ENCODE measurements around the gene PIGT. TPM values are rescaled to one million over a fixed set of nuclear protein-coding genes. Genes with fewer than 3 reads are reported as not detected.

The PIGT gene
- total RNA-seq, 4 donors from 2014 or later, result 44.6 to 77.8 (median 51.8) TPM

GRCh38 chr20:45450097-45450818, 34.3 kb downstream of the PIGT start:
- H3K36me3 ChIP-seq, result no peaks in the 10 kb centered on the region
- H3K9me3 ChIP-seq, result no peaks in the 10 kb centered on the region
- no peaks in the 10 kb centered on the region for H3K27me3 ChIP-seq
- no peak overlapping the region for H3K27ac ChIP-seq
- TF ChIP-seq EP300 (IDR thresholded peaks at IDR 0.05) (no peak), POLR2A (IDR thresholded peaks at IDR 0.05) (no peak), CTCF (IDR thresholded peaks at IDR 0.05) (peak; percentile 18 to 30), POLR2AphosphoS5 (IDR thresholded peaks at IDR 0.05) (no peak)
- WGBS, result 69% methylated on average over 4 of the region's 5 CpGs
- no peak for DNase-seq (ENCODE audit: low spot score in 2 of 2)
- H3K4me3 ChIP-seq, result no peak overlapping the region
- no peaks in the 10 kb centered on the region for H3K4me1 ChIP-seq

- H3K36me3 ChIP-seq, result no peaks in the 10 kb centered on the region
- no peak overlapping the region for H3K4me3 ChIP-seq
- H3K27ac ChIP-seq, result no peak overlapping the region
- TF ChIP-seq CTCF (IDR thresholded peaks at IDR 0.05), result no peak
- no peak for TF ChIP-seq POLR2A (IDR thresholded peaks at IDR 0.05)
- no peak for TF ChIP-seq EP300 (IDR thresholded peaks at IDR 0.05)
- TF ChIP-seq POLR2AphosphoS5 (IDR thresholded peaks at IDR 0.05), result no peak
- DNase-seq (ENCODE audit: low spot score in 2 of 2), result no peak
- H3K9me3 ChIP-seq, result no peaks in the 10 kb centered on the region
- WGBS, result 86% methylated on average over 4 of the region's 4 CpGs
- no peaks in the 10 kb centered on the region for H3K27me3 ChIP-seq
- no peaks in the 10 kb centered on the region for H3K4me1 ChIP-seq
Measured at GRCh38 chr20:45452238-45452637, 36.3 kb downstream of the PIGT start.

DNA sequence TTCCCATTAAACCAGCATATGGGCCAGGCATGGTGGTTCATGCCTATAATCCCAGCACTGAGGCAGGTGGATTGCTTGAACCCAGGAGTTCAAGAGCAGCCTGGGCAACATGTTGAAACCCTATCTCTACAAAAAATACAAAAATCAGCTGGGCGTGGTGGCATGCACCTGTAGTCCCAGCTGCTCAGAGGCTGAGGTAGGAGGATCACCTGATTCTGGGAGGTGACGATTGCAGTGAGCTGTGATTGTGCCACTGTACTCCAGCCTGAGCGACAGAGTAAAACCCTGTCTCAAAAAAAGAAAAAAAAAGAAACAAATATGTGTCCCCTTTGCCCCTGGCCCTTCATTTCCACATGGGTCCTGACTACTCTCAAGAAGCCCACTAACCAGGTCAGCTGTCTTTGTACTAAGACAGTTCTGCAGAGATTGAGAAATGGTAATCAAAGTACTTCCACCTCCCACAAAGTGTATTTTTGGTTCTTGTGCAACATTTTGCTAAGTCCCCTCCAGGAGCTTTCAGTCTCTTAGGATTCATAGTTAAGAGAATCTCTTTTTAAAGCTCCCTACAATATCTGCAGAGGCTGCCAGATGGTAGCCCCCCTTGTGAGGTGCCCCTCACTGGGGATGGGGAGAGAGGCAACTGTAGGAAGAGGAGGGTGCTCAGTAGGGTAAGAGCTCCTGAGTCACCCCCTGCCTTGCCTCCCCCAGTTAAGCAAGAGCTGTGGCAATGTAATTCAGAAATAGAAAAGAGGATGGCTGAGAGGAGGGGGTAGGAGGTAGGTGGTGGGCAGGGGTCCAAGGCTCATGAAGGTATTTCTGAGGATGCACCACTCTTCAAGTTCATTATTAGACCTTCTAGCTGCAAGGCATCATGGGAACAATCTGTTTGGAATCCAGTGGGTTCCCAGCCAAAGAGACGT, 37.1 kb downstream of the PIGT start:
- no peak overlapping the region for H3K27ac ChIP-seq
- no peaks in the 10 kb centered on the region for H3K36me3 ChIP-seq
- H3K9me3 ChIP-seq, result no peaks in the 10 kb centered on the region
- no peaks in the 10 kb centered on the region for H3K27me3 ChIP-seq
- H3K4me3 ChIP-seq, result no peak overlapping the region
- no peak for DNase-seq (ENCODE audit: low spot score in 2 of 2)
- WGBS, result 81% methylated on average over 4 of the region's 4 CpGs
- no peak for TF ChIP-seq CTCF (IDR thresholded peaks at IDR 0.05)
- no peak for TF ChIP-seq EP300 (IDR thresholded peaks at IDR 0.05)
- no peak for TF ChIP-seq POLR2AphosphoS5 (IDR thresholded peaks at IDR 0.05)
- TF ChIP-seq POLR2A (IDR thresholded peaks at IDR 0.05), result no peak
- H3K4me1 ChIP-seq, result no peaks in the 10 kb centered on the region

GRCh38 chr20:45456632-45457031, 40.7 kb downstream of the PIGT start:
- H3K27ac ChIP-seq, result no peak overlapping the region
- TF ChIP-seq CTCF (IDR thresholded peaks at IDR 0.05) (peak in 1 of 2 donors; percentile 28), POLR2AphosphoS5 (IDR thresholded peaks at IDR 0.05) (no peak), POLR2A (IDR thresholded peaks at IDR 0.05) (no peak)
- WGBS, result 16% methylated on average over 6 of the region's 6 CpGs
- no peak overlapping the region for H3K4me3 ChIP-seq
- H3K4me1 ChIP-seq, result no peaks in the 10 kb centered on the region
- no peaks in the 10 kb centered on the region for H3K36me3 ChIP-seq
- H3K9me3 ChIP-seq, result no peaks in the 10 kb centered on the region
- H3K27me3 ChIP-seq, result no peaks in the 10 kb centered on the region
- no peak for DNase-seq (ENCODE audit: low spot score in 2 of 2)

GRCh38 chr20:45459606-45460005, 43.7 kb downstream of the PIGT start:
- no peaks in the 10 kb centered on the region for H3K4me1 ChIP-seq
- H3K9me3 ChIP-seq, result no peaks in the 10 kb centered on the region
- H3K4me3 ChIP-seq, result no peak overlapping the region
- H3K27ac ChIP-seq, result no peak overlapping the region
- DNase-seq (ENCODE audit: low spot score in 2 of 2), result no peak
- H3K36me3 ChIP-seq, result no peaks in the 10 kb centered on the region
- WGBS, result 69% methylated on average over 5 of the region's 5 CpGs
- TF ChIP-seq POLR2AphosphoS5 (IDR thresholded peaks at IDR 0.05) (no peak), EP300 (IDR thresholded peaks at IDR 0.05) (no peak), CTCF (IDR thresholded peaks at IDR 0.05) (no peak), POLR2A (IDR thresholded peaks at IDR 0.05) (no peak)
- H3K27me3 ChIP-seq, result peaks cover 5% of the 10 kb centered on the region
